HG03159 (cell line): ENCODE data around the gene HACE1.
"Not testable (repeated sequence)": the region's sequence is repeated elsewhere in the genome, so short reads cannot be mapped to it uniquely, and the experiment has no call there.

Experiments
- ATAC-seq: cut with Tn5 transposase; IDR thresholded peaks from one replicate; pipeline ENCODE4 v1.9.1; 2021; ENCODE audit warnings: mild to moderate bottlenecking, moderate library complexity; ENCODE audit not compliant: unreplicated experiment

HACE1 gene

DNA sequence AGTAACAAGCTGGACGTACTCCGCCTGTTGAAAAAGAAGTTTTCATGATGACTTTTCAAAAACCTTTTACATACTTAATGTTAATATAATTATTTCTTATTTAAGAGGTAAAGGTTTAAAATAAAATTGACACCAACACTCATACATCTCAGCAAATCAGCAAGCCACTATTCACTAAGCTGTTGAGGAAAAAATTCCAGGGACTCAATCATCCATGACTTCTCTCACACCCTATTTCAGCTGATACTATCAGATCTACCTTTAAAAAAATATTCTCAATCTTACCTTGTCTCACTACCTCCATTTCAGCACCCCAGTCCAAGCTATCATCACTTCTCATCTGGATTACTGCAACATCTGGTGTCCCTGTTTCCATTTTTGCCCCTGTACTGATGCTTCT lies 109.3 kb downstream of the HACE1 start:
- no peak for ATAC-seq

DNA sequence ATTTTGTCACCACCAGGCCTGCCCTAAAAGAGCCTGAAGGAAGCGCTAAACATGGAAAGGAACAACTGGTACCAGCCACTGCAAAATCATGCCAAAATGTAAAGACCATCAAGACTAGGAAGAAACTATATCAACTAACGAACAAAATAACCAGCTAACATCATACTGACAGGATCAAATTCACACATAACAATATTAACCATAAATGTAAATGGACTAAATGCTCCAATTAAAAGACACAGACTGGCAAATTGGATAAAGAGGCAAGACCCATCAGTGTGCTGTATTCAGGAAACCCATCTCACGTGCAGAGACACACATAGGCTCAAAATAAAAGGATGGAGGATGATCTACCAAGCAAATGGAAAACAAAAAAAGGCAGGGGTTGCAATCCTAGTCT lies 120.6 kb downstream of the HACE1 start:
- ATAC-seq, result not testable (repeated sequence)

DNA sequence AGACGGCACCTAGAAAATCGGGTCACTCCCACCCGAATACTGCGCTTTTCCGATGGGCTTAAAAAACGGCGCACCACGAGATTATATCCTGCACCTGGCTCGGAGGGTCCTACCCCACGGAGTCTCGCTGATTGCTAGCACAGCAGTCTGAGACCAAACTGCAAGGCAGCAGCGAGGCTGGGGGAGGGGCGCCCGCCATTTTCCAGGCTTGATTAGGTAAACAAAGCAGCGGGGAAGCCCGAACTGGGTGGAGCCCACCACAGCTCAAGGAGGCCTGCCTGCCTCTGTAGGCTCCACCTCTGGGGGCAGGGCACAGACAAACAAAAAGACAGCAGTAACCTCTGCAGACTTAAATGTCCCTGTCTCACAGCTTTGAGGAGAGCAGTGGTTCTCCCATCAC lies 122.2 kb downstream of the HACE1 start:
- ATAC-seq, result not testable (repeated sequence)

DNA sequence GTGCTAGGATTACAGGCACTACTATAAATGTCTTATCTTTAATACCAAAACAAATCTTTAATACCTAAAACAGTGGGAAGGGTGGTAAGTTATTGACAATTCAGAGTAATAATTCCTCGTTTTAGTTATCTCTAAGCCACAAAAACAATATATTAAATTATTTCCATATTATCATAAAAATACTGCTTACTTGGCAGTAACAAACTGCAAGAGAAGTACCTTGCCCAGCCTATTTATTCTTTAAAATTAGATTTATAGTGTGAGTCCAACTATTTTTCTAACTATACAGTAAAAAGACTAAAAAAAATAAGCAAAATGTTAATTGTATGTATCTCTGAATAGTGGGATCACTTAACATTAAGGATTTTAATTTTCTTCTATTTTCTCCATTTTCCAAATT lies 123.2 kb downstream of the HACE1 start:
- ATAC-seq, result no peak

DNA sequence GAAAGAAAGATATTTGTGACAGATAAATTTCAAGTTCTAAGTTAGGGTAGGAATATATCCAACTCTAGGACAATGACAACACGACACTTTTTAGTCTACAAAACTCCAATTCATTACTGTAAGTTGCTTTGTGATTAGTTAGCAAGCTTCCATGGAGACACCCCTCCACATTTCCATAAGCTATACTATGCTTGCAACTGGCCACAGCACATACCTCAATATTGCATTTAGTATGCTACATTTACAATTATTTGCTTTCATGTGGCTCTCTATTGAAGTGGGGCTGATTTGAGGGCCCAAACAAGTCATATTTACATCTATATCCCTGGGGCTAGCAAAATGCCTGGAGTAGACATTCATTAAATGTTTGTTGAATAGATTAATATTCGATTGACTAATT lies 129.3 kb downstream of the HACE1 start:
- no peak for ATAC-seq

DNA sequence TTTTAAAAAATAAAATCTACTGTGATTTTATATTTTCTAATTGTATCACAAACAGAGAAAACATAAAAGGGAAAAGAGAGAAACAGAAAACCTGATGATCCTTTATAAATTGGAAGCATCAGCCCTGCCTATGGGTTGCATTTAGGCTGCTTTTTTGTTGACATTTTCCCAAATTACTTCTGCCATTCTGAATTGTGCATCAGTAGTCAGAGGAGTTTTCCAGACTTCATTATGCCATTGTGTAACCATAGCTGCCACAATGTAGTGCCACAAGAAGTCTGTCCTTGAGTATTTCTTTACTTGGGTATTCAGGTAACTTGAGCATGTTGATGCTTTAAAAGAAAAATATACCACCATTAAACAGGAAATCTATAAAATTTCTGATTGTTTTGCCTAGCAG lies 130.3 kb downstream of the HACE1 start:
- no peak for ATAC-seq

DNA sequence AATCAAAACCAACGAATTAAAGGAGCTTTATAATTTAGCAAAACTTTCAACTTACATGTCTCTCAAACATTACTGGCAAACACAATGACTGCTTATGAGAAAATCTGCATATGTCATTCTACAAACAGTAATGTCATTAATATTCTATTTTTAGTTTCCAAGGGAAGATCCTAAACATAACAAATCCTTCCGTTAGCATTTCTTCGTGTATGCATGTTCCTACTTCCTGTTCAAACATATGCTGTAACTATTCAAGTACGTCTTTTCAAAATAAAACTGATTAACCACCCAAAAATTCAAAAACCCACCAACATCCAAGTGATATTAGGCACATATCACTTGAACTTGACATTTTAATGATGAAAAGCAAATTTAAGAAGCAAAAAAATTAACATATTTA lies 131.3 kb downstream of the HACE1 start:
- no peak for ATAC-seq

DNA sequence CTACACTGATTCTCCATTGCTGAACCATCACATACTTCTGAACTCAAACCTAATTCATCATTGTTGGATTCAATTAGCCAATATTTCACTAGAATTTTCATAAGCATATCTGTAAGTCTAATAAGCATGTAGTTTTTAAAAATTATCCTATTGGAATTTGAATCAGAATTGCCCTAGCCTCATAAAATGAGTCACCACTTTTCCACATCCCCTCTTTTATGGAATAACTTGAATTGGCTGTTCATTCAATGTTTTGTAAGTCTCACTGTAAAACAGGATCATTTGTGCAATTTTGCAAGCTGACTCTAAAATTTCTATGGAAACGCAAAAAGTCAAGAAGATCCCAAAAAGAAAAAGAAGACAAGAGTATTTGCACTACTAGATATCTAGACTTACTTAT lies 141.0 kb downstream of the HACE1 start:
- no peak for ATAC-seq

DNA sequence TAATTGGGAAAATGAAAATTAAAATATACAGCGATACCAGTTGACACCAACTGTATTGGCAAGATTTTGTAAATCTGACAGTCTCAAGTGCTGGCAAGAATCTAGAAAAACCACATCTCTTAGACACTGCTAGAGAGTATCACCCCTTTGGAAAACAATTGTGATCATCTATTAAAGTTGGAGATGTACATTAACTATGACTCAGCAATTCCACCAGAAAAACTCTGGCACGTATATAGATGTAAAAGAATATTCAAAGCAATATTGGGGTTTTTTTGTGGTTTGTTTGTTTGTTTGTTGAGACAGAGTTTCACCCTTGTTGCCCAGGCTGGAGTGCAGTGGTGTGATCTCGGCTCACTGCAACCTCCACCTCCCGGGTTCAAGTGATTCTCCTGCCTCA lies 142.9 kb downstream of the HACE1 start:
- ATAC-seq, result no peak

DNA sequence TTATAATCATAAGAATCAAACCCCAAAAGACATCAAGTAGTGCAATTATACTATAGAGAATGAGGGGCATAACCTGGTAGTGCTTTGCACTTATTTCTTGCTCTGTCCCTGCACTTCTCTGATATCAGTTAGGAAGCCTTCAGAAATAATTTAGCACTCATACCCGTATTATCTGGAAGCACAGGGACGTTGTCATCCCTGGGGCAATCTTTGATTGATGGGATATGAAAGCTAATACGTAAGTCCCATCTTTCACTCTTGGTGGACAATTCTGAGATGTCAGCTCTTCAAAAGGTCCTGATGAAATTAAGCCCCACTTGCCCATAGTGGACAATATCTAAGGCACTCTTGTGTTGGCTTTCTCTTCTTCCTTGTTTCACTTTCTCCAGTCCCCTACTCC lies 144.9 kb downstream of the HACE1 start:
- ATAC-seq, result no peak

DNA sequence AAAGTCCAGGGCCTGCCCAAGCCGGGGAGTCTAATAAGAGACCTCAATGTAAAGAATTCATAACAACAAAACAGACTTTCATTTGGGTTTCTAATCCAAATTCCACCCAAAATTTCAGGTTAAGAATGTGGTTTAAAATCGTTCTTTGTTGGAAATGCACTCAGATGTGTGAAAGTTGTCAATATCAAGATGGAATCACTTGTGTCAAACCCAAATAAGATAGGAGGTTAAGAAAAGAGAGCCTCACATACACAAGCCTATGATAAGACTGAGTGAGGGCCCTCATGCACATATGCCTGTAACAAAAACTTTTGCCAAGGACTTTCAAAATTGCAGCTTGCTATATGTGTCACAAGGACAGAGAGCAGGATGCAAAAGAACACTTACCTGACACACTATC lies 145.7 kb downstream of the HACE1 start:
- no peak for ATAC-seq

DNA sequence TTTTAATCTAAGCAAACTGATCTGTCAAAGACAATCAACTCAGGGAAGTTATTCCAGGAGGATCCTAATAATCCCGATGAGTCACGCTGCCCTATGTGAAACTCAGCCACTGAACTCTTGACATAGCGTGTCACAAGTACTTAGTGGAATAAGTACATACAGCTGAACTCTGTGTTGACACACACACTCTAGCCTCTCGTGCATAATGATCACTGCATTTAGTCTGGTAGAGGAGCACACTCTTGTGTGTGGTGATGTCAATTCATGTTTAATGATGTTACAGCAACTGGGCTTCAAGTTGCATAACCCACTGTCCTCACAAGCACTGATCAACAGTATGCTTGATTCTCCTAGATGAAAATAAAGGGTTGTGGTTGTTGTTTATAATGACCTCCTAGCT lies 148.3 kb downstream of the HACE1 start:
- no peak for ATAC-seq

DNA sequence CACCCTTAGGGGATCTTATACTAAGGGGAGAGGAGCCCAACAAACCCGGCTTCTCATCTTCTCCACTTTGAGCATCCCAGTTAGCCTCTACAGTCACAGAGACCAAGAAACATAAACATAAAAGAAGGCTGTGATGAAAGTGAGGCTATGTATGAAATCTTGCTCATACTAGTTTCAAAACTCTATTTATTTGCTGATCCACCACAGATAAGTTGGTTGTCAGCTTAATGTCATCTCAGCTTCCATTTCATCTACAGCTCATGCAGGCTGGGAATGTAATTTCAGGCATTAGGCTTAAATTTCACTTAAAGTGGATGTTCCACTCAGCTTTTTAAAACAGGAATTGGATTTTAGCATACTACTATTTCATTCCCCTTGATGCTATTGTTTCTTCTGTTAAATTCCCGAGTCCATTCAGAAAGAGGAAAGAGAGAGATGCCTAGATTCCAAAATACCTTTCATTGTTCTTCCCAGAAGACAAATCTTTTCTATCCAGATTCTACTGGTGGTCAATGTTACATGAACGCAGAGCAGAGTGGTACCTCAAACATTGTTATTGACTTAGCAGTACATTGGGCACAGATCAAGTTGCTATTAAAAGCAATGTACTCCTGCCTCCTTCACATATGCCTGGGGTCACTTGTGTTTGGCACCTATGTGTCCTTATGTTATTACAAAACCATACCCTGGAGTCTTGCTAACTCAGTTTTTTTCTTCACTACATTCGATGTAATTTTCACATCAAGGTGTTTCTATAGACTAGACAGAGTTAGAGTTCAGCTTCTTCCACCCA lies 149.0 kb downstream of the HACE1 start:
- no peak for ATAC-seq

DNA sequence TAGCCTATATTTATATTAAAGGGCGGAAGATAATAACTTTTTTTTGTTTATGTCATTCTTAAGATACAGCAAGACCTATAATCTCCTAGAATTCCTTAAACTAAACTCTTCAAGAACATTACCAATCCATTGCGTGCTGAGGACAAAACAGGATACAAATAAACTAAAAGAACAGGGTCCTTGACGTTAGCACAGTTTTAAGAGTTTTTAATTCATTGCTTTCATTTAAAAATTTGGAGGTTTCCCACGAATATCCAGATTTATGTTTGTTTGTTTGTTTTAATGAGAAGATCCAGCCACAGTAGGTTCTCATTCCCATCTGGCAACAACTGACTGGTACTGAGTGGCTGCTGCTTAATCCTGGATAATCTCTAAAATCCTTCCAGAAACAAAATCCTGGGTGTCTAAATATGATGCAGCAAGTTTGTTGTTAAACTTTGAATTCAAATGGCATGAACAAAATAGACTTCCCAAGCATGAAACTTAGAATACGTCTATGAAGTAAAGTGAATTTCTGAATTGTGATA lies 153.7 kb downstream of the HACE1 start:
- ATAC-seq, result no peak

DNA sequence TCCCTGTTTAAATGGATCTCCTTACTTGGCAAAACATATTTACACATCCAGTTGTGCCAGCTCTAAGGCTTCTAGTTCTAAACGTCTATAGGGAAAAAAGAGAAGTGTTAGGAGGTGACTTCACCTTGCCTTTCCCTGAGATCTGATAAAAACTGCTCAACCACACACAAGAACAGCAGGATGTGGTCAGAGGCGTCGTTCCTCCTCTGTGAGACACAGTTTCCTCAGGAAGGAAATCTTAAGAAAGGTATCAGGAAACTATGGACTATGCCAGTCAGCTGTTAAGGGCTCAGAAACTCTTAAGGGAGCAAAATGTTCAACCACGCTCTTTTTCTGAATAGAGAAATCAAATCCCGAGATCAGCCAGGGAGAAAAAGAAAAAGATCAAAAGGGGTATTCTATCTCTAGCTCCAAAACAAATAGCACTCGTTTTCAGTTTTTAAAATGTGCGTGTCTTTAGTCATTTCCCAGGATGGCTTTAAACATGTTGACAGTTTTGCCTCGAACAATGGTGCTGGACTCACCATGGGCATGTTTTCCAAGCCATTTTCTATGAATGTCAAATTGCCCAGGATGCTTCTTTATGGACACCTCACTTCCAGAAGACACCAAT lies 154.5 kb downstream of the HACE1 start:
- no peak for ATAC-seq

DNA sequence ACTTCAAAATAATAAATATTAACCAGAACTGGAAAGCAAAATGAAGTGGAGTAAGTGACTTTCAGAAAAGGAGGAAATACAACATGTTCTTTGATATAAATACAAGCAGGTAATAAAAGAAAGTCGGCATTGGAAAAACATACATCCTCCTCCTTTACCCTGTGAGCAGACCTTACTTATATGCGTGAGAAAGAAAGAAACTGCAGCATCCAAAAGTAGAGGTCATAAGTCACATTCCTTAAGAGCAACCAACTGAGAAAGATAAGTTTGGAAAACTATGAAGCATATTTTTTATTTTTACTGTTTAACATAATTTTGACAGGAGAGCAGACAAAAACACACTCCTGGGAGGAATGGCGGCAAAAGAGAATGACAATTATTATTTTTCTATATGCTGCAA lies 155.5 kb downstream of the HACE1 start:
- no peak for ATAC-seq

DNA sequence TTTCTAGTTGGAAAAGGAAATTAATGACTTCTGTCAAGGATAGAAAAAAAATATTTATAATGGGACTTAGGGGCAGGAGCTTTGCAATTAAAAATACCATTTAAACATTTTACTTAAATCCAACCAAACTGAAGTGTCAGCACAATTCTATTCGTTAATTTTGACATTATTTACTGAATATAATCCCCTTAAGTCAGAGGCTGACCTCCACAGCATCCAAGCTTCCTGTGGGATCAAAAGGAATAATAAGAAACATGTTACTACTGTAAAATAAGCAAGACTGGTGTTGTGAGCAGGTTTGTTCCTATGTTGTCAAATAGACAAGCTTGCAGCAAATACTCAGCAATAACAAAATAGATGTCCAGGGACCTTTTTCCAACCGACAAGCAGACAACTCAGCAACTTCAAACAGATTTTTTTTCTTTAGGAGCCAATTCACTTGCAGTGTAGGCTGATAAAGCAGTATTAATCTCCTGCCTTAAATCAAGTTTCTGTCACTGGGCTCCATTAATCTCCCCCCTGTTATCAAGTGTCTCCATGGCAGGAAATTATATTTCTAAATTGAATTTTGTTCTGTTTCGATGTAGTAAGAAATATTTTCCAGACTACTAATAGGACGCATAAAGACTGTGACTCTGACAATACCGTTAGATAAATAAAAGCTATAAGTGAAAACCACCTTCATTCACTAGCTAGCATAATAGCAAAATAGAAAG lies 157.4 kb downstream of the HACE1 start:
- no peak for ATAC-seq

DNA sequence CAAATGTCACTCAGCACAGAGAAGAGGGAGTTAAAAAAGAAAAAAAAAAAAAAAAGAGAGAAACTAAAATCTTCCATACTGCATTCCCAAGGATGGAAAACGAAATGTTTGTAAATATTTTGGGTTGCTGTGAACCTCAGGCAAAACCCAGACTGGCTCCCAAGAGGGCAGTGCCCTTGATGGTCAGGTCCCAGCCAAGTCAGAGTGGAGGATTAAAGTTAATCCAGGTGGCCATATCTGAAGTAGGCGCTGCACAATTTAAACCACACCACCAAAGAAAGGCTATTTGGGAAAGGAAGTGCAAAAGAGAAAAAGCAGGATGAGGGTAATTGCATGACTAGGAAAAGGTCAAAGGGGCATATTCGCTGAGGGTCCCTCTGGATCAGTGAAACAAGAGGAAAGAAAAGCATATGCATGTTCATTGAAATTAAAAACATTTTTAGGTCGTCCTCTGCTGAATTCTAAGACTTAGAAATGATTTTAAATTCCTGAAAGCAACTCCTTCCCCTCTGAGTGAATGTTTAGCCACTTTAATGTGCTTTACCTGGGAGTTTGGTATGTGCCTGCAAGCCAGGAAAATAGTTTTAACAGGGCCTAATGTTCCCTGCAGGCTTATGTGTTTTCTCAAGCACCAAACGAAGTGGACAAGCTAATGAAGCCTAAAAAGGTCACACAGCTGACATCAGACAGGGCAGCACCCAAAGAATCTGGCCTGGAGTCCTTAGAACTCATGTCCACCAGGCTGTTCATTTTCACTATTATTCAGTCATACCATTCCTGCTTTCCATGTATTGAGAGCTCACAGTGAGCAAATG lies 159.1 kb downstream of the HACE1 start:
- no peak for ATAC-seq

DNA sequence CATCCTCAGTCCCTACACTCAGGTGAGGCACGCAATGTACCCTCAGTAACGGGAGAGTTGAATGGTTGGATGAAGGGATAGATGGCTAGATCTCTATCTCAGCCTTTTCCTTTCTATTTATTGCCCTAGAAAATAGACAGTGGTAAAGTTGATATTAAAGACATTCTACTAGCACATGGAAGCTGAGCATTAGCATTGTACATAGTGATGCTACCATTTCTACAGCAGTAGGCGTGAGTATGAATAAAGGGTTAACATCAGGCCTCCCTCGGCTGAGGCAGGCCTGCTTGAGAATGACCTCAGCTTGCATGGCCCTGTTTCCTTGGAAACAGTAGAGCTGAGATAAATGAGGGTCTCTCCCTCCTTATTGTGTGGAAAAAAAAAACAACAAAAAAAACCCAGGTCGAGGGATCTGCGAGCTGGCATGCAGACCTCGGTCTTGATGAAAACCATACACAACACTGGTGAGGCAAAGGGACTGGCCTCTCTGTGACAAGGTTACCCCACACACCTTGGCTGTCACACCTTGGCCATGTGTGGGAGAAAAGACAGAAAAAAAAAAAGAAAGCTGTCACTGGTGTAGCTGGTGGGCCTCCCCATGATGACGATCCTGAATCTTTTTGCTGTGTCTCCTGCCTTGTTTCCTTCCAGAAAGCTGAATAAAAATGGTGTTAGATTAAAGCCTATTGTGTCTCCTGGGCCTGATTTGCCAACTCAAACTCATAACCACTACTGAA lies 160.0 kb downstream of the HACE1 start:
- ATAC-seq, result no peak

DNA sequence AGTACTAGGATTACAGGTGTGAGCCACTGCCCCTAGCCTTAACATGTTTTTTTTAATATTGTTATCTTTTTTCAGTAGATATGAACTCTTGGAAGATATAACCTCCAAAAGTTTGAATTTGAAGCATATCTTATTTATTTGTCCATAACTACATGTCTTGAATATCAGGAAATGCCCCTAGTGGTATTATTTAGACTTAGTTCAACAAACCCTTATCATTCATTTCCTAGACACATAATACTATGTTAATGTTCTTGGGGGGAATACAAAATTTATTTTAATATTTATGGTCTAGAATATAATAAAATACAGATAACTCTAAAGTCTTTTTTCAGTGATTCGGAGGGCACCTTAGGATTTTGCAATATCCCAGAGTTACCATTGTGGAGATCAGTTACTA lies 160.7 kb downstream of the HACE1 start:
- ATAC-seq, result no peak
